OCI-LY7 (cell line): ENCODE measurements around the gene CREB5.

Source experiments
- EZH2phosphoT487 ChIP-seq: fragments of 200-600 bp; sonication (generic); IDR thresholded peaks from 2 replicates; pipeline ENCODE4 v1.6.1; 2018; ENCODE audit warnings: low read depth, borderline replicate concordance, mild to moderate bottlenecking, mixed run types, antibody characterized with exemption, low read length, moderate library complexity, mixed read lengths
- TF ChIP-seq, protein P1 (sequence below): fragments of 200-600 bp; sonication (generic); conservative IDR thresholded peaks from 2 replicates; pipeline ENCODE4 v1.5.1; 2014; ENCODE audit warnings: mild to moderate bottlenecking, antibody characterized with exemption, low read length, moderate library complexity, mixed read lengths

- TF ChIP-seq, protein P1, sequence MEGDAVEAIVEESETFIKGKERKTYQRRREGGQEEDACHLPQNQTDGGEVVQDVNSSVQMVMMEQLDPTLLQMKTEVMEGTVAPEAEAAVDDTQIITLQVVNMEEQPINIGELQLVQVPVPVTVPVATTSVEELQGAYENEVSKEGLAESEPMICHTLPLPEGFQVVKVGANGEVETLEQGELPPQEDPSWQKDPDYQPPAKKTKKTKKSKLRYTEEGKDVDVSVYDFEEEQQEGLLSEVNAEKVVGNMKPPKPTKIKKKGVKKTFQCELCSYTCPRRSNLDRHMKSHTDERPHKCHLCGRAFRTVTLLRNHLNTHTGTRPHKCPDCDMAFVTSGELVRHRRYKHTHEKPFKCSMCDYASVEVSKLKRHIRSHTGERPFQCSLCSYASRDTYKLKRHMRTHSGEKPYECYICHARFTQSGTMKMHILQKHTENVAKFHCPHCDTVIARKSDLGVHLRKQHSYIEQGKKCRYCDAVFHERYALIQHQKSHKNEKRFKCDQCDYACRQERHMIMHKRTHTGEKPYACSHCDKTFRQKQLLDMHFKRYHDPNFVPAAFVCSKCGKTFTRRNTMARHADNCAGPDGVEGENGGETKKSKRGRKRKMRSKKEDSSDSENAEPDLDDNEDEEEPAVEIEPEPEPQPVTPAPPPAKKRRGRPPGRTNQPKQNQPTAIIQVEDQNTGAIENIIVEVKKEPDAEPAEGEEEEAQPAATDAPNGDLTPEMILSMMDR = no peak
- no peak for TF ChIP-seq EZH2phosphoT487
These were observed 133.7 kb downstream of the CREB5 start for GRCh38 chr7:28546067-28546466.
